Nephron (organoid): Measurements from ENCODE around the gene CLDN14.

Experiments
- H3K27ac Mint-ChIP-seq, 3 experiments: 2 replicates each; pipeline ENCODE4 v1.8.0; 2020; ENCODE audit warnings: mixed read lengths in 3 of 3, mild to moderate bottlenecking in 2 of 3, moderate library complexity in 1 of 3
- H3K27me3 Mint-ChIP-seq: 2 replicates; pipeline ENCODE4 v1.8.0; 2021; ENCODE audit warnings: low read depth, mild to moderate bottlenecking, moderate library complexity, mixed read lengths
- H3K36me3 Mint-ChIP-seq: 2 replicates; pipeline ENCODE4 v1.8.0; 2020; ENCODE audit warnings: low read depth, mixed read lengths
- H3K4me1 Mint-ChIP-seq: 2 replicates; pipeline ENCODE4 v1.8.0; 2020; ENCODE audit warnings: mixed read lengths
- H3K4me3 Mint-ChIP-seq, 3 experiments: 2 replicates each; pipeline ENCODE4 v1.8.0; 2020; ENCODE audit warnings: mild to moderate bottlenecking in 3 of 3, mixed read lengths in 3 of 3, moderate library complexity in 2 of 3
- H3K9me3 Mint-ChIP-seq: 2 replicates; pipeline ENCODE4 v1.8.0; 2020; ENCODE audit warnings: mixed read lengths
- TF ChIP-seq, protein P1 (sequence below), 3 experiments: fragments of 200-600 bp; sonication (generic); IDR thresholded peaks; one replicate each; pipeline ENCODE4 v1.5.0; 2021; ENCODE audit warnings: antibody characterized with exemption in 3 of 3; ENCODE audit not compliant: unreplicated experiment in 3 of 3

CLDN14 gene

DNA sequence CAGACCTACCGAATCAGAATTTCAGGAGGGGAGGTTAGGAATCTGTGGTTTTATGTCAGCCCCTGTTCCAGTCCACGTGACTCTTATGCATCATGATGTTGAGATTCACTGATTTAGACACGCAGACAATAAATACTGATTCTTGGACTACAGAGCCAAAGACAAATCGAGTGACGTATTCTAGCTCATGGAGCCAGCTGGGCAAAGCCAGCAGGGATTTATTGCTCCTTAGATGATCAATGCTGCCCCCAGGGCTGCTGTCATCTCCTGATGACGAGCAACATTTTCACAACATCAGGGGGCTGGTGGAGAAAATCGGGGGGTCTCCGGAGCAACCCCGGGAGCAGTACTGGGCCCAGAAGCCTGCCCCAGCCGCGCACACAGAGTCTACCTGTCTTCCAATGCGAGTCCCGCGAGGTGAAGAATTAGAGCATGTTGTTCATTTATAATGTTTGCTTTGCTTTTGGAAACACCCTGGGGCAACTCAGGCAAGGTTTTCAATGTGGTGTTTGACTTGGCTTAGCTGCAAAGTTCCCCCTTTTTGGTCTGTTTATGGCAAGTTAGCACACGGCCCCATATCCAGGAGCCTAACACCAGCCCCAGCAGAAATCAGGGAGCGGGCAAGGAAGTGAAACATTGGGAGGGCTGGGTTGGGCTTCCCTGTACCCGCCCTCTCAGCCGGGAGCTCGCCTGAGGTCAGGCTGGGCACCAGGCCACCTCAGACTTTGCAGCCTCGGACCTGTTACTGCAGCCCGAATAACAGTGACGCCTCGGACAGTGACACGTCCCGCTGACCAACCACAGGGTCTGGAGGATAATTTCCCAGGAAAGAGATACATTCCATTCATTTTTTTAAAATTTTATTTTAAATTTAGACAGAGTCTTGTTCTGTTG lies 19.9 kb upstream of the CLDN14 start:
- Mint-ChIP-seq H3K4me3 (no peak overlapping the region), H3K9me3 (peaks cover 4% of the 10 kb centered on the region), H3K27me3 (peaks cover 42% of the 10 kb centered on the region), H3K27ac (no peak overlapping the region), H3K4me1 (peaks cover 9% of the 10 kb centered on the region), H3K36me3 (no peaks in the 10 kb centered on the region)
- TF ChIP-seq, protein P1, sequence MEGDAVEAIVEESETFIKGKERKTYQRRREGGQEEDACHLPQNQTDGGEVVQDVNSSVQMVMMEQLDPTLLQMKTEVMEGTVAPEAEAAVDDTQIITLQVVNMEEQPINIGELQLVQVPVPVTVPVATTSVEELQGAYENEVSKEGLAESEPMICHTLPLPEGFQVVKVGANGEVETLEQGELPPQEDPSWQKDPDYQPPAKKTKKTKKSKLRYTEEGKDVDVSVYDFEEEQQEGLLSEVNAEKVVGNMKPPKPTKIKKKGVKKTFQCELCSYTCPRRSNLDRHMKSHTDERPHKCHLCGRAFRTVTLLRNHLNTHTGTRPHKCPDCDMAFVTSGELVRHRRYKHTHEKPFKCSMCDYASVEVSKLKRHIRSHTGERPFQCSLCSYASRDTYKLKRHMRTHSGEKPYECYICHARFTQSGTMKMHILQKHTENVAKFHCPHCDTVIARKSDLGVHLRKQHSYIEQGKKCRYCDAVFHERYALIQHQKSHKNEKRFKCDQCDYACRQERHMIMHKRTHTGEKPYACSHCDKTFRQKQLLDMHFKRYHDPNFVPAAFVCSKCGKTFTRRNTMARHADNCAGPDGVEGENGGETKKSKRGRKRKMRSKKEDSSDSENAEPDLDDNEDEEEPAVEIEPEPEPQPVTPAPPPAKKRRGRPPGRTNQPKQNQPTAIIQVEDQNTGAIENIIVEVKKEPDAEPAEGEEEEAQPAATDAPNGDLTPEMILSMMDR (IDR thresholded peaks at IDR 0.05; ENCODE audit: unreplicated experiment in 3 of 3): no peak

DNA sequence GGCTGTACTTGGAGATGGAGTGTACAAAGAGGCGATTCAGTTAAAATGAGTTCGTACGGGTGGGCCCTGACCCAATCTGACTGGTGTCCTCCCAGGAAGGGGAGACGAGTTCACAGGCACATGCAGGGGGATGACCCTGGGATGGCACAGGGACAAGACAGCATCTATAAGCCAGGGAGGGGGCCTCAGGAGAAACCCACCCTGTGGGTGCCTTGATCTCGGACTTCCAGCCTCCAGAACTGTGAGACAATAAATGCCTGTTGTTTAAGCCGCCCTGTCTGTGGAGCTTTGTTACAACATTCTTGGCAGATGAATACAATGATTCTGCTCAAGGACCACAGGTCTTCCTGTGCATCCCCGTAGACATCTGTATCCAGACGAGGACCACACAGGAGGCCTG lies 14.6 kb upstream of the CLDN14 start:
- TF ChIP-seq, protein P1 (IDR thresholded peaks at IDR 0.05; ENCODE audit: unreplicated experiment in 3 of 3): no peak
- Mint-ChIP-seq H3K9me3 (peaks cover 12% of the 10 kb centered on the region), H3K27me3 (peaks cover 40% of the 10 kb centered on the region), H3K4me3 (no peak overlapping the region), H3K4me1 (peaks cover 14% of the 10 kb centered on the region), H3K36me3 (no peaks in the 10 kb centered on the region), H3K27ac (no peak overlapping the region)

DNA sequence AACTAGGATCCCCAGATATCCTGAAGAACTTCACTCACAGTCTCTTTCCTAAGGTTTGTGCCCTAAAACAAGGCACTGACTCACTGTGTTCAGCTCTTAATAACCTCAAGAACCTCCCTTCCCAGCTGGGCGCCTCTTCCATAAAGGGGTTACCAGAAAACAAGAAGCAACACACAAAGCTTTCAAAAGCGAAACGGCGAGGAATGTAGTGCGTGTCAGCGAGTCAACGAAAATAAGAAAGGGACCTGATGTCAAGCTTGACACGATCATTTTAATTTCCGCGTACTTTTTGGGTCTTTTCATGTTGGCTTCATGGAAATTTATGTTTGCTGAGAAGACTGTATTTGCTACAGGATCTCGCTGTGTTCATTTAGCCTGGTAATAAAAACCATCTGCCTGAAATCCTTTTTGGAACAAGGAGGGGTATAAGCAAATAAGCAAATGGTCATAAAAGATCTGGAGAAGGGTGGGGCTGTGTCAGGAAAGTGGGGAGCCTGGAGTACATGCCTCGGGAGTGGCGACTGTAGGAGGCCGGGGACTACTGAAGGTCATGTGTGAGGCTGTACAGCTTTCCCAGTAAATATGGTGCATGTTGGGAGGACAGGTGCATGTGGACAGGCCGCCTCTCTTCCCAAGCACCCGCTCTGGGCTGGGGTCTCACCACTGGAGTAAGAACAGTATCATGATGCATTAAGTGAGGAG lies 11.4 kb upstream of the CLDN14 start:
- Mint-ChIP-seq H3K4me1 (peaks cover 10% of the 10 kb centered on the region), H3K4me3 (no peak overlapping the region), H3K9me3 (peaks cover 12% of the 10 kb centered on the region), H3K27ac (peak overlapping the region; percentile 26 to 76 (median 33)), H3K36me3 (no peaks in the 10 kb centered on the region), H3K27me3 (peaks cover 27% of the 10 kb centered on the region)
- TF ChIP-seq, protein P1 (IDR thresholded peaks at IDR 0.05; ENCODE audit: unreplicated experiment in 3 of 3): no peak

DNA sequence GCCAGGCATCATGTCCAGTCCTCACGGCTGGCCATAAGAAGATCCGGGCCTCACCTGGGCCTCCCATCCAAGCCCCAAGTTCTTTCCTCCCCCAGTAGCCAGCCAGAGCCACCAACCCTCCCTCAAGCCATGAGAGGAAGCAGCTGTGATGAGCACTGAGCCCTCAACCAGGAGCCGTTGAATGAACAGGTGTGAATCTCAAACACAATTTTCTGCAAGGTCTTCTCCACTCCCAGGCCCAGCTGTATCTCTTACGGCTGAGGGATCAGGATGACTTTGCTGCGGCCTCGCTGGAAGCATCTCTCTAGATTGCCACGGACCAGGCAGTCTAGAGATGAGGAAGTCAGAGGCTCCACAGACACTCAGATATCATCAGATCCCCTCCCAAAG lies 9.8 kb upstream of the CLDN14 start:
- Mint-ChIP-seq H3K4me1 (peaks cover 10% of the 10 kb centered on the region), H3K27me3 (peaks cover 25% of the 10 kb centered on the region), H3K4me3 (no peak overlapping the region), H3K27ac (no peak overlapping the region), H3K36me3 (no peaks in the 10 kb centered on the region), H3K9me3 (peaks cover 9% of the 10 kb centered on the region)
- TF ChIP-seq, protein P1 (IDR thresholded peaks at IDR 0.05; ENCODE audit: unreplicated experiment in 3 of 3): no peak

DNA sequence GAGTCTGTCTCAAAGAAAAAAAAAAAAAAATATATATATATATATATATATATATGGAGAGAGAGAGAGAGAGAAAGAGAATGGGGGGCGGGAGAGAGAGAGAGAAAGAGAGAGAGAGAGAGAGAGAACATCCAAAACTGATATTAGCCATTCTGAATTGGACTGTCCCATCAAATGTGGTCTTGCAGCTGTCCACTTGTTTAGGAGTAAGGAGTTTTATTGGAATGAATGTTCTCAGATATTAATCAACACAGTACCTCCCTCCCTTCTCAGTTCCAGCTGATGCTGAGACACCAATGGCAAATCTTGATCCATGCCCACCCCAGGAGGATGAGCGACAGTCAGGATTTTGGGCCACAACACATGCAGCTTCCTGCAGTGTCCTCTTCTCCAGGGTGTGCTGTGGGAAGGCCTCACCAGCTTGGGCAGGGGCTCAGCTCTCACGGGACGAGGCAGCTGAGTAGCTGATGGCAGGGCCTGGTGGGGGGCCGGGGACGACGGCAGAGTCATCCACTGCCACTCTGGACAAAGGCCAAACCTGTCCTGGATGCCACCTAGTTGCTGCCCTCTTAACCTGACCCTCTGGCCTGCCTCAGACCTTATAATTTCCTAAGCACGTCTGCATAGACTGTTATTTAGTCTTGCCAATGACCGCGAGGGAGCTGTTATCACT lies 9.3 kb upstream of the CLDN14 start:
- Mint-ChIP-seq H3K4me1 (peaks cover 10% of the 10 kb centered on the region), H3K27me3 (peaks cover 25% of the 10 kb centered on the region), H3K36me3 (no peaks in the 10 kb centered on the region), H3K9me3 (peaks cover 6% of the 10 kb centered on the region), H3K4me3 (no peak overlapping the region), H3K27ac (no peak overlapping the region)
- TF ChIP-seq, protein P1 (IDR thresholded peaks at IDR 0.05; ENCODE audit: unreplicated experiment in 3 of 3): no peak
